Measurements from ENCODE around the gene CYYR1.

DNA sequence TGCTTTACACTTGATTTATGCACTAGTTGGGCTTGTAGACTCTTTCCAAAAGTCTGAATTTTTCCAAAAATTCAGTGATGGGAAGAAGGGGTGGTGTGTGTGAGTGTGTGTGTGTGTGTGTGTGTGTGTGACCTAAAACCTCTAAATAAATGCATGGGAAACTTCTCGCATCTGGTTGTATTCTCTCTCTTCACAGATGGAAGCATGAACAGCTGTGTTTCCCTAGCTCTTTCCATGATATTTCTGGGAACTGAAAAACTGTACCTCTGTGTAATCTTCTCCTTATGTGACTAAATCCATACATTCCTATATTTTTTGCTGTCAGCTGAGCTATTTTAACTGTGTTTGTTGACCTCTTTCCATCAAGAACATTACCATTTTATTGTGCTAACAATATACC lies 26.2 kb upstream of the CYYR1 start:
- TF ChIP-seq TAF1 (IDR thresholded peaks at IDR 0.05; ENCODE audit: borderline replicate concordance, low read depth, low read length) (no peak), POLR2A (IDR thresholded peaks at IDR 0.05; ENCODE audit: low read depth, low read length) (no peak), POLR2AphosphoS5 (IDR thresholded peaks at IDR 0.05; ENCODE audit: low read depth, low read length) (no peak)

All from GM12892 (cell line).